ENCODE data around the gene PITRM1.

The PITRM1 gene

DNA sequence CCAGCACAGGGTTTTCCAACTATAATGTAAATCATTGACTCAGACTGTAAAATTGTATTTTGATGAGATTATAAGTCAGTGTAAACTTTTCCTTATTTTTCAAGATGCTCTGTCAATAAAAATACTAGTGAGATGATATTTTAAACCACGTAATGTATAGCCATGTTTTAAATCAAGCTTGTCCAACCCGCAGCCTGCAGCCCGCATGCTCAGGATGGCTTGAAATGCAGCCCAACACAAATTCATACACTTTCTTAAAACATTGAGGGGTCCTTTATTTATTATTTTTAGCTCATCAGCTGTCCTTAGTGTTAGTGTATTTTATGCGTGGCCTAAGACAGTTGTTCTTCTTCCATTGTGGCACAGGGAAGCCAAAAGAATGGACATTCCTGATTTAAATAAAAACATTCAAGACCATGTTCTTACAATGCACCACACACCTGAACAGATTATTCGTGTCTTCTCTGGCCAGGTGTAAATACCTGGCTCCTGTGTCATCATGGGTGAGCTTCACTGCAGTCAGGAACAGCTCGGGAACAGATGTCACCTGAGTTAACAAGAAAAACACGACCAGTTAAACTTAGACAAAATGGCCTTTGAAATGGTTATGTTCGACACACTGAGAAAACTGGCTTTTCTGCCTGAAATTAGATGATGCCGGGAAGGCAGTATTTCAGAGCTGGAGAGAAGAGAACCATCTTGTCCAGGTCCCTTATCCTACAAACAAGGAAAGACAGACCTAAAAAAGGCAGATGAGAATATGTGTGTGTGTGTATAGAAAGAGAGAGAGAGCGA, 5.9 kb downstream of the PITRM1 start:
- DNase-seq (ENCODE audit: low spot score) = no peak

DNA sequence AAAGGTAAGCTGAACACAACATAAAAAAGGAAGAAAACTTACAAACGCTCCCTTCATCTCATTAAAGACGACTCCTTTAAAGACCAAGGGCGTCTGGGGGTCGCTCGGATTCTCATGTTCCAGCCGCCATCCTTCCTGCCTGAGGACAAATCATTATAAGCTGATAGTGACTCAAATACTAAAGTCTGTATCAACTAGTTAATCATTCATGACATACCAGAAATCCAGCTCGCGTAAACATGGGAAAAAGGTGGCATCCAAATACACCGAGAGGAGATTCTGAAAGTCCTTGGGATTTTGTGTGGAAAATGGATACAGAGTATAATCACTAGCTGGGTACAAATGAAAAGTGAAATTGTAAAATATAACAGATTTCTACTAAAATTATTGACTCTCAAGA, 7.4 kb downstream of the PITRM1 start:
- DNase-seq (ENCODE audit: low spot score) = no peak

DNA sequence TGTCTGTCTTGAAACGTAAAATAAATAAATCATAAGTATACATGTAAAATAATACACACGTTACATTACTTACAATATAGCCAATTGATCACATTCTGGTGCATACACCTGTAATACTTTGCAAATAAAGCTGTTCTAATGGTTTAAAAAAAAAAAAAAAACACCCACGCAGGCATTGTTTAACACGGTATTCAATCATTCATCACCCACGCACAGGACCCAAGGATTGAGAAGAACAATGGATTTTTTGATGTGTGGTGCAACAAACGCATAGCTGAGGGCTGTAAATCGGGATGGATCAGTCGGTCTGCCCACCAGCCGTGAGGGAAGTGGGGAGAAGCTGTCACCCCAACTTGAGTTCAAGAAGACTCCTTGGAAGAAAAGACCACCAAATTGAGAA, 8.7 kb downstream of the PITRM1 start:
- no peak for DNase-seq (ENCODE audit: low spot score)

DNA sequence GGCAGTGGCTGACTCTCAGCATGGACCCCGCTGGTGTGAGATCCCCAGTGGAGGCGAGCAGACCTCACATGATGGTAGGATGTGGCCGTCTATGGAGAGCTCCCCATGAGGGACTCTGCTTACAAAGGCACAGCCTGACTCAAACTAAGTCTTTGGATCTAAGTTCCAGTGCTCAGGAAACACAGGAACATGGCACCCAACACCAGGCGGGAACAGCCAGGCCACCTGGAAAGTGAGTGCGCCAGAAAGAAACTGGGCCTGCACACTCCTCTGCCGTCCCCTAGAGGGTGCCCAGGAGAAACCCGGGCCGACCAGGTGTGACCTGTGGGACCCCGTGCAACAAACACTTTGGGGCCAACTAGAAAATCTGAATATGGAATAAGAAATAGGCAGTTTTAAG, 10.0 kb downstream of the PITRM1 start:
- no peak for DNase-seq (ENCODE audit: low spot score)

DNA sequence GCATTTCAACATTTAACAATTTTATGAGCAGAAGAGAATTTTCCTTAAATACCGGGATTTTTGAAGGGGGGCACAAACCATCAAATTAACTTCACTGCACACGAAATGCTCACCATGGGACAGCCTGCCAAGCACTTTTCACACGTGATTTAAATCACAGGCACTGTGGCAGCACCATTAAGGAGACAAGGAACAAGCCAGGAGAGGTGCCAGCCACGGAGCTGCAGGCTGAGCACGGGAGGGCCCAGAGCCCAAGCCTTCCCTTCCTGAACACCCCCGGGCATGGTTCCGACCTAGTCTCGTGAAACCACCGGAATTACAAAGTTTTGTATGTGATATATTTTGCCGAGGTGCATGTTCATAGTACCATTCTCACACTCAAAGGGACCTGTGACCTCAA, 13.4 kb downstream of the PITRM1 start:
- no peak for DNase-seq (ENCODE audit: low spot score)

DNA sequence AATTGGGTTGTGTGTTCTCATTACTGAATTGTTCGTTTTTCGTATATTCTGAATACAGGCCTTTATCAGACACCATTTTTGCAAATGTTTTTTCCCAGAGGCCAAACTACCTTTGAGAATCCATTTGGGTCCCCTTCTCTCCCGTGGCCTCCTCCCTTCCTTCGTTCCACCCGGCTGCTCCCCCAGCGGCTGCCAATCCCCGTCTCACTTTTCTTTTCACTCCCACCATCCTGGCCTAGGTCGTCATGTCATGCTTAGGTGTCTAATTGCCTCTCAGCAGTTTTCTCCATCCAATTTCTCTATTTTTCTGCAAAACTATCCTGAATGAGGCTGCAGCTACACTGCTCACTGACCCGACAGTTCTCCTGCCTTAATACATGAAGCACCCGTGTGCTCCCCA, 17.9 kb downstream of the PITRM1 start:
- no peak for DNase-seq (ENCODE audit: low spot score)

DNA sequence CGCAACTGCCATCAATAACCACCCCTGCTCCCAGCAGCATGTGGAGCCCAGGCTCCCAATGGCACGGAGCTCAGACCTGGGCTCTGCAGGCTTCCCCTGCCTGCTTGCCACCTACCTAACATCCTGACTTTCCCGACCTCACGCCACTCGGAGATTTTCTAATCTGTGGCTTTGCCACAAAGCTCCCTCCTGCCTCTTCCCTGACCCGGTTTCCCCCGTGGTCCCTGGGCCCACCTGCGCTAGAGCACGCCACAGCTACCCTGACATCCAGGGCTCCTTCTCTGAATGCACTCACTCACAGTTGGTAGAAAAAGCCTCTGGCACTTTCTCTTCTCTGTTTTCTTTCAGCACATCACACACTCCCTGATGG, 20.0 kb downstream of the PITRM1 start:
- DNase-seq (ENCODE audit: low spot score) = no peak

DNA sequence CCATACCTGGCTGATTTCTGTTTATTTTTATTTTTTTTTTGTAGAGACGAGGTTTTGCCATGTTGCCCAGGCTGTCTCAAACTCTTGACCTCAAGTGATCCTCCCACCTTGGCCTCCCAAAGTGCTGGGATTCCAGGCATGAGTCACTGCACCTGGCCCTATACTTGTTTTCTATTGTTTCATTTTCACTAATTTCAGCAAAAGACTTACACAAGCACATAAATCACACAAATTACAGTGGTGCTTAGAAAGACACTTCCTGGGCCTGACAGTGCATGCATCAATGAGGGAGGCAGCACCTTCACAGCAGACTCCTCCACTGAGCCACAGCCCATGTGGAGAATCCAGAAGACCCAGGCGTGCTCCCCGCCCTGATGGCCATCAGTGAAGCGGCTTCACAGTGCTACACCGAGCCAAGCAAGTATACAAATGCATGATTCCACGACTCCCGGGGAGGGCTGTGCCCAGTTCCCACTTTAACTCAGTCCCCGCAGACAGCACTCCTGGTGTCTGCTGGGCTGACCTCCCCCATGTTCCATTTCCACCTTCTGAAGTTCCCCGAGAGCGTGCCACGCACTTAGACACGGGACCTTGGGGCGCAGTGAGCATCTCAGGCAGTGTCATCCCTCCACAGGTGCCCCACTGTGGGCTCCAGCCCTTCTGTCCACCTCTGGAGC, 20.6 kb downstream of the PITRM1 start:
- no peak for DNase-seq (ENCODE audit: low spot score)

DNA sequence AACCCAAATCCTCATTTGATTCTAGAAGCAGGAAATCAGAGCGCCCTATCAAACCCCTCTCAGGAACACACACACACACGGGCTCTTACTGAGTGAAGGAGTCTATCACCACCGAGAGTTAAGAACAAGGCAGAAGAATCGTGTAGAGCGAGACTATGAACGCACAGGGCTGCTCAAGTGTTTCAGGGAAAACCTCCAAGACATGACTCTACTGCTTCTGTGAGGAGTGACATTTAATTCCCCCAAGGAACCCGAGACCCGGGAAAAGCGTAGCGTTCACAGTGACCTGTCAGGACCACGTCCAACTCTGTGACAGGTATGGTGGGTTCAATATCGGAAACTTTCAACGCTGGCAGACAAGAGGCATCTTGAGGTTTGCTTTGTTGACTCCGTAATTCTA, 21.6 kb downstream of the PITRM1 start:
- DNase-seq (ENCODE audit: low spot score) = no peak

DNA sequence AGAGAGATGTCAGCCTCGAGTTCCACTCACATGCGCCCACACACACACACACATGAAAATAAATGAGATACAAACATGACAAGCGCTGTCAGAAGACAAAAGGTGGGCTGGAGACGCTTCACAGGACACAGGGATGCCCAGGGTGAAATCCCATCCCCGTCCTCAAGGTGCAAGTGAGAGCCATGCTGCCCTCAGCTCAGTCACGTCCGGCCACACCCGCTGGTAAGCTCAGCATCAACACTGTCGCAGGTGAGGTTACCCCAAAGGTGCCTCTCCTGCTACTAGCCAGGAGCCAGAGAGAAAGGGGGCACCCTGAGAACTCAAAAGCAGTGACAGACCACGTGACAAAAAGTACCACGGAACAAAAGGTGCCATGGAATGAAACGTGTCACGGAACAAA, 22.2 kb downstream of the PITRM1 start:
- no peak for DNase-seq (ENCODE audit: low spot score)

DNA sequence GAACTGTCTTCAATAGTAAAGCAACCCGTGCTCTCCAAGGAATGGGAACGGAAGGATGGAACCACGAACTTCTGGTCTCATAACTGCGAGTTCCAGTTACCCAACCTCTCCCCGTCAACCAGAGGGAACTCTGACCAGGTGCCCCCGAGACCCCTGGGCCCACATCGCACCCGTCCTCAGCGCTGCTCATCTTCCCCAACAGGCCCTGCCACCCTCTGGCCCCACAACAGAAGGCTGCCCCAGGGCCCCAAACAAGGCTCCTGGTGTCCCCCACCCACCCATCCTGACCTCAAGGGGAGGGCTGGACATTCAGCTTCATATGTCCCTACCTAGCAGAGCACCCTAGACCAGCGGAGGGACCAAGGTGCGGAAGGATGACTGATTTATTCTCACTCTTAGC, 22.7 kb downstream of the PITRM1 start:
- no peak for DNase-seq (ENCODE audit: low spot score)

DNA sequence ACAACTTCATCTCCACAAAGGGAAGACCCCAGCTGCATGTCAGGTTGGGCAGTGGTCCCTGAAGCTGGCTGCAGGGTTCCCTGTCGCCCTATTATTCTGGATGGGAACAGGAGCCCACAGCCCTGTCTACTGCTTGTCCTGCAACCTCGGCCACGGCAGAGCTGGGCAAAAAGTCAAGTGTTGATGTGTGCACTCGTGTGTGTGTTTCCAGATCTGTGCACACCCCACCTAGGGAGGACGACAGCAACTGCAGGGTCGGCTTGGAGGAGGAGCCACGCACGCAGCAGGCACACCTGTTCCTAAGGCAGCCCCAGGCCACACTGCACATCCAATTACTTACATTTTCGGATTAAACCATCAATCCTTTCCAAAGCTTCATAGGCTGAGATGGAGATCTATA, 23.6 kb downstream of the PITRM1 start:
- no peak for DNase-seq (ENCODE audit: low spot score)

DNA sequence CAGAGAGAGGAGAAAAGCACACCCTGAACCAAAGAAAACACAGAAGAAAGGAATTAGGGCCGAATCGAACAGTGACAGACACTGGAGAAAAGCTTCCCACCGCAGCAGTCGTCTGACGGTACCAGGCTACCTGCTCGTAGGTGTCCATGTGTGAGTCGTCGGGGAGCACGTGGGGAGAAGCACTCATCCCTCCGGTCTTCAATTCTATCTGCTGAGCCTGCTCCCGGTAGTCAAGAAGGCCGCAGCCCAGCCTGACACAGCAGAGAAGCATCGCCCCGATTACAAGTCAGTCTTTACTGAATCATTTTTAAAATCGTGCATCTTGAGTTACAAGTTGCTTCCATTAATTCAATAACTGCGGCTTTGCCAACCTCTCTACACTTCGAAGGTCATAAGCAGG, 24.5 kb downstream of the PITRM1 start:
- no peak for DNase-seq (ENCODE audit: low spot score)

DNA sequence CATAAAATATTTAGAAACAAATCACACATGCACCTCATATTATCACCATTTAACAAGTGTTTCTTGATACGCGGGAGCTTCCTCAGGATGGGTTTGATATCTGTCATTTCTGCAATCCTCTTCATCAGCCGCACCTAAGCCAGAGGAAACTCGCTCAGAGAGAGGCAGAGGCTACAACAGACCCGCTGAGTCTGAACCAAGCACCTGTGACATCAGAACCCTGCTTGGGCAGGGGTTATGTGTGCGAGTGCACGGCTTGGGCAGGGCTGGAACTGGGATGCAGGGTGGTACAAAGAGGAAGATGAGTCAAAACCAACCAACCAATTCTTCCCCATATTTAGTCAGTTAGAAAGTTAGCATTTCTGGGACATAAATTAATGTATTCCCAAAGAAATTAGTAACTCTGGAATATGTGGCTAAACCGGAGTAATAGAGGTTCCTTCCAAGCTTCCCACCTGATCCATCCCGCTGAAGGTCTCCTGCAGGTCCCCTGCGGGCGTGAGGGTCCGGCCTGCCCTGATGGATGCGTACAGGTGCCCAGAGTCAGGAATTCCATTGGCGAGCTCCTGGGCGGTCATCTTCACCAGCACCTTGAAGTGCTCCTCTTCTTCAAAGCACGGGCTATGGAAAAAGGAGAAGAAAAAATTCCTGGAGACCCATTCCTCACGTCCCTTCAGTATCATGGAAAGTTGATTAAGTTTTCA, 25.3 kb downstream of the PITRM1 start:
- no peak for DNase-seq (ENCODE audit: low spot score)

DNA sequence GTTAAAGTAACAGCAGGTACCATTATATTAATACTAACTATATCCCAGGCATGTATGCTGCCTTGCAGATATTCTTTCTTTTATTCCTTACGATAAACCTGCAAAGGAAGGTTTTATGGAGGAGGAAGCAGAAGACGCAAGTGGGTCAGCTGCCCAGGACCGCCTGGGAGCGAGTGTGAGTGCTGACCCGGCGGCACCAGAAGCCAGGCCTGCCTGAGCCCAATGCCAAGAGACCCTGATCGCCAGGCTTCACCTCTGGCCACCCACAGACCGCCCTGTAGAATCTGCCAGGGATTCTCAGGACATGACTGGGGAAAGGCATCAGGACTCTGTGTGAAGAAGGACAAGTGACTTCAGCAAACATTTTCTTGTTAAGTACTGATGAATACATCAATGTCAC, 26.3 kb downstream of the PITRM1 start:
- DNase-seq (ENCODE audit: low spot score) = no peak

DNA sequence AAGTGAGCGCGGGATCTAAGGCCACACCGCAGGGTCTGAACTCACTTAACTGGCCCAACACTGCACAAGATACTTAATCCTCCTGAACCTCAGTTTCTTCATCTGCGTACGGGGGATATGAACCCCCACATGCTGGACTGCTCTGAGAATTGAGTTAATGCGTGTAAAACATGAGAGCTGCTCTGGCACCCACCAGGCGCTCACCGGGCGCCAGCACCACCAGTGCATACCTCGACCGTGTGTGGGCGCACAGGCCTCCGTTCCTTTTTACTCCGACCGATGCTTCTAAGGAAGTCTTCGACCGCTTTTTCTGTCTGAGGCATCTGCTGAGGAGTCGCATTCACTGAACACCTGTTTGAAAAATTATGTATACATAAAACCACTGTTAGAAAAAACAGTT, 27.2 kb downstream of the PITRM1 start:
- DNase-seq (ENCODE audit: low spot score) = no peak

DNA sequence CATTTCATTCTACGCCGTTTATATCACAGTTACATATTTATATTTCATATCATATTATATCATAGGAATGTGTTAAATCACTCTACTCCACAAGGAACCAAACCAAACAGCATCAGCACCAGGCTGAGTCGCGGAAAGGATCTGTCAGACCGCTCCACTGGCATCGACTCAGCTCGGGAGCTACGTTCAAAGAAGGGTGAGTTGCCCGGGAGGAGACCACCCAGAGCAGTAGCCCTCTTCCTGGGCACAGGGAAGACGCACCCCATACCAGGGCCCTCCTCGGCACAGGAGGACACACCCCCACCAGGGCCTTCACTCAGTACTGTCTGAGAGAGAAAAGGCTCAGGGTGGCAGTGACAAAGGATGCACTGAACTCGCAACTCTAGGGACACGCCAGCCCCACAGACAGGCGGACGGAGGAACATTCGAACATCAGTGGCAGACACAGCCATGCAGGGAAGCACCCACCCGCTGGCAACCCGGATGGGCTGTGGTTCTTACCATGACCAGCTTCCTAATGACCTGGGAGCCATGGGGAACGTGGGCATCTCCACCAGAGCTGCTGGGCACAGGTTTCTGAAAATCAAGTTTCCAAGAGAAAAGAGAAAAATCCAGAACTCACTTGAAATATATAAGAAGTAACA, 28.7 kb downstream of the PITRM1 start:
- no peak for DNase-seq (ENCODE audit: low spot score)

DNA sequence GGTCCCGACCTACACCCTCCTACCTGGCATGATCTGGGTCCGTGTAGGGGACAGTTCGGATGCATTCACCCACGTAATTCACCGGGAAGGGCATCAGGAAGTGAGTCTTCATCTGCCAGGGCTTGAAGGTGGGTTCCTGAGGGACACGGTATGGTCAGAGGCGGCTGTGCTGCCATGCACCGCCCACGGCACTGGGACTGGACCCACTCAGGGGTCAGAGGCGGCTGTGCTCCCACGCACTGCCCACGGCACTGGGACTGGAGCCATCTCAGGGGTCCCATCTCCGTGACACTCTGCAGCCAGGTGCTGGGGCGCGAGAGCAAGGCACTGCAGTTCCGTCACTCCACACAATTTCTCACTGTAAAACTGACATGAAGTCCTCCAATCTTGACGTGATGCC, 29.2 kb downstream of the PITRM1 start:
- DNase-seq (ENCODE audit: low spot score) = no peak

DNA sequence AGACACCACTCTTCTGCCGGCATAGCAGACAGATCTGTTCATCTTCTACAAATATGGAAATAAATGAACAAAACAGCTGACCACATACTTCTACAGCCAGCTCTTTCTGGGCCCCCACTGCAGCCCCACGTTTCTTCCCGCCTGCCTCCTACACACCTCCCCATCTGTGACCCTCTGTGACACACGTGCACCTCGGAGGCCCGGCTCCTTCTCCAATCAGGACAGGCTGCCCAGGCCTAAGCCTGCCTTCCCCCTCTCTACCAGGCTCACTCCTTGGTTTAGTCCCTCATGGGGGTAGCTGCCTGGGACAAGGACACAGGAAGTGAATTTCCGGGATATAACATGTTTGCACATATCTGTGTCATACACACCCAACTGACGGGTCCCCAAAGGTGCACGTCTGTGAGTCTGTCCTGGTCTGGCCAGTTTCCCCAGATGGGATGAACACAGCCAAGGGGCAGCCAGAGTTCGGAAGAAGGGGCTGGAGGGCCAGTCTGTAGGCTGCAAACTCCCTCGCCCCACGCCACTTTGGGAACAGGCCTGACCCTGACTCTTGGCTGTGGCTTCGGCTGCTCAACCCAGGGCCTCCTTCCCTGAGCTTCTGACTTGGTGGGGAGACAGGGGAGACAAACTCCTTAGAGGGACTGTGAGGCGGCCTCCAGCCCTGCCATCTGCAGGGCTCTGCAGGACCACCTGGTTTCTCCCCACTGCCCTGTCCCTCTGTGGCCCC, 30.3 kb downstream of the PITRM1 start:
- DNase-seq (ENCODE audit: low spot score) = no peak

DNA sequence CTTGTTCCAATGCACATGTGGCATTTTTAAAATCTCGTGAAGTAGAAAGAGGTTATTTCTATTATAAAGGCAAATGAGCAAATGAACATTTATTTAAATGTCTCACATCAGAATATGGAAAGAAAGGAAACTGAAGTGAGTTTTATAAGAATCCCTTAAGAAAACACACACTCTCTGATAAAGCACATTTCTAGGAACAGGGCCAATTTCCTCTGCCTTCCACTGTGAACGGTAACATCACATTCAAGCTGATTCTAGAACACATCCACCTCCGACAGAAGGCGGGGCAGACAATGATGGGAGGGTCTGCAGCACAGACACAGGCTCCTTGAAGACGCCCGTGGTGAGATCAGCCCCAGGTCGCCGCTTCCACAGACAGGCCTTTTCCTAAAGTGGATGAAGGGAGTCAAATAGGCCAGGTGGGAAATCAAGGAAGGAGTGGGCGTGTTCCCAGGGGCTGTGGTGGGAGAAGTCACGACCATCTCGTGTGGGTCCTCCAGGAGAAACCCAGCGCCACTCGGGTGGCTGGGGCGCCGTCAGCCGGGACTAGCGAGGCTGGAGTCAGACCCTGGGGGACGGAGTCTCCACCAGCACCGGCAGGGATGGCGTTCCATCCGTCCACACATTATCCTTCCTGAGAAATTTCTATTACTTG, 31.1 kb downstream of the PITRM1 start:
- DNase-seq (ENCODE audit: low spot score) = no peak

DNA sequence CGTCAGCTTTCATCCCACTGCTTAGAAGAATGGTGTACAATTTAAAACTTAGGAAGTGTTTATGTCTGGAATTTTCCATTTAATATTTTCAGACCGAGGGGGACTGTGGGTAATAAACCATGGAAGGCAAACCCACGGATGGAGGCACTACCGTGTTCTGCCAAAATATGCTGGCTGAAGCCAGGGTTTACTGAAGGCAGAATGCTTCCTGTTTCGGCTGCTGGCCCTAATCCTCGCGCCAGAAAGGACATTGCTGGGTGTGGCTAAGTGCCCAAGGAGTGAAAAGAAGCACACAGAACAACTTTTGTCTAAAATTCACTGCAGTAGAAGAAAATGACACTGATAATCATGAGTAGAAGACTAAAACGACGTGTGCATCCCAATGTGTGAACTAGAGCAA, 32.3 kb downstream of the PITRM1 start:
- no peak for DNase-seq (ENCODE audit: low spot score)
